ENCODE measurements around the gene IFNA6.

- TF ChIP-seq FOXM1 (IDR thresholded peaks at IDR 0.05; ENCODE audit: low read depth, low read length) = no peak
- TF ChIP-seq PAX5 (IDR thresholded peaks at IDR 0.05; ENCODE audit: borderline replicate concordance, low read depth, low read length) = no peak
- no peak for TF ChIP-seq CHD2 (IDR thresholded peaks at IDR 0.05; ENCODE audit: borderline replicate concordance, low read depth, low read length)
- TF ChIP-seq HDGF (IDR thresholded peaks at IDR 0.05) = no peak
- TF ChIP-seq CTCF (IDR thresholded peaks at IDR 0.05 in 2 of 3, conservative IDR thresholded peaks at IDR 0.05 in 1 of 3; ENCODE audit: control insufficient read depth in 2 of 3, extremely low read depth in 1 of 3, insufficient read depth in 1 of 3, low read depth in 3 of 3, low read length in 3 of 3) = no peak
- no peak for TF ChIP-seq POLR2A (IDR thresholded peaks at IDR 0.05; ENCODE audit: low read depth, low read length)
- no peak for TF ChIP-seq RB1 (IDR thresholded peaks at IDR 0.05; ENCODE audit: borderline replicate concordance)
- no peak for TF ChIP-seq BACH1 (IDR thresholded peaks at IDR 0.05; ENCODE audit: borderline replicate concordance)
- TF ChIP-seq POLR2AphosphoS2 (IDR thresholded peaks at IDR 0.05; ENCODE audit: low read depth, low read length) = no peak
- no peak for TF ChIP-seq USF1 (IDR thresholded peaks at IDR 0.05; ENCODE audit: borderline replicate concordance, extremely low read length, insufficient read depth, low read depth, low read length)
- TF ChIP-seq SP1 (IDR thresholded peaks at IDR 0.05; ENCODE audit: low read depth, low read length) = no peak
- no peak for TF ChIP-seq HDAC6 (IDR thresholded peaks at IDR 0.05; ENCODE audit: unreplicated experiment)
- no peak for TF ChIP-seq POLR2AphosphoS5 (IDR thresholded peaks at IDR 0.05; ENCODE audit: low read length)
- no peak for TF ChIP-seq MYC (IDR thresholded peaks at IDR 0.05; ENCODE audit: insufficient read depth, insufficient read length, insufficient replicate concordance, low read length, severe bottlenecking)
These were observed 17.5 kb downstream of the IFNA6 start for GRCh38 chr9:21333226-21333625.
